B cell (primary cell): Measurements from ENCODE around the gene PDLIM5. TPM values are rescaled to one million over a fixed set of nuclear protein-coding genes. Genes with fewer than 3 reads are reported as not detected.

Source experiments
- ATAC-seq: fragments of 200-7000 bp; cut with Tn5 transposase; one replicate; pipeline ENCODE4 v1.10.0; 2021; ENCODE audit warnings: low read depth, mild to moderate bottlenecking, moderate number of reproducible peaks, moderate library complexity
- CTCF ChIA-PET: fragments of 350-600 bp; sonication (Branson Sonifier 250); formaldehyde crosslinking; loops from one replicate; lab custom pipeline; 2021; ENCODE audit warnings: antibody characterized with exemption, inconsistent platforms; lab: Charles Lee
- POLR2A ChIA-PET: fragments of 350-600 bp; sonication (Branson Sonifier 250); formaldehyde crosslinking; loops from one replicate; lab custom pipeline; 2021; ENCODE audit warnings: antibody characterized with exemption; lab: Charles Lee
- DNase-seq: peaks from one replicate; pipeline ENCODE4 v3.0.0; 2013
- H2AFZ ChIP-seq: 2 replicates; pipeline ENCODE4 v1.6.1; 2012; ENCODE audit warnings: mild to moderate bottlenecking, low read depth, low read length; ENCODE audit not compliant: insufficient read depth, poor library complexity, severe bottlenecking
- H3K27ac ChIP-seq, 2 donors: 1 replicate in 1 of 2; 2 replicates in 1 of 2; pipeline ENCODE4 v1.5.1; 2012 to 2013; ENCODE audit warnings: low read length in 2 of 2, mild to moderate bottlenecking in 2 of 2, moderate library complexity in 1 of 2
- H3K27me3 ChIP-seq, 4 experiments: fragments of 200-600 bp in 1 of 4; sonication (generic) in 1 of 4; replicated peaks in 1 of 4; 1 replicate in 2 of 4; 2 replicates in 2 of 4; pipeline versions ENCODE4 v1.6.1 to v1.7.0; 2013 to 2016; ENCODE audit warnings: low read length in 3 of 4, mild to moderate bottlenecking in 2 of 4, mixed read lengths in 1 of 4, moderate library complexity in 1 of 4; ENCODE audit not compliant: insufficient read depth in 4 of 4, control insufficient read depth in 3 of 4; ENCODE audit errors: control extremely low read depth in 1 of 4
- H3K36me3 ChIP-seq, 2 experiments: replicated peaks in 1 of 2; 1 replicate in 1 of 2; 2 replicates in 1 of 2; pipeline versions ENCODE4 v1.6.1 to v1.7.1; 2013; ENCODE audit warnings: low read length in 1 of 2; ENCODE audit not compliant: insufficient read depth in 2 of 2, control insufficient read depth in 1 of 2; ENCODE audit errors: control extremely low read depth in 1 of 2, extremely low read depth in 1 of 2
- H3K4me1 ChIP-seq, 2 donors: fragments of 200-600 bp in 1 of 2; sonication (generic) in 1 of 2; 1 replicate in 1 of 2; 2 replicates in 1 of 2; pipeline versions ENCODE4 v1.5.1 to v1.6.1; 2013 to 2017; ENCODE audit warnings: low read length in 2 of 2; ENCODE audit not compliant: control insufficient read depth in 2 of 2, insufficient read depth in 2 of 2
- H3K4me2 ChIP-seq: replicated peaks from 2 replicates; pipeline ENCODE3; 2012; ENCODE audit warnings: mild to moderate bottlenecking, low read depth, low read length; ENCODE audit not compliant: poor library complexity, severe bottlenecking
- H3K4me3 ChIP-seq, 5 experiments: fragments of 200-600 bp in 1 of 5; sonication (generic) in 1 of 5; 1 replicate in 3 of 5; 2 replicates in 2 of 5; pipeline versions ENCODE4 v1.5.1 to v1.7.0; 2011 to 2016; ENCODE audit warnings: low read length in 4 of 5, mild to moderate bottlenecking in 4 of 5, low read depth in 2 of 5, control low read depth in 1 of 5, moderate library complexity in 1 of 5; ENCODE audit not compliant: insufficient read depth in 1 of 5; ENCODE audit errors: control extremely low read depth in 1 of 5, extremely low read depth in 1 of 5
- H3K79me2 ChIP-seq: fragments of 200-600 bp; sonication (generic); one replicate; pipeline ENCODE4 v1.6.0; 2016; ENCODE audit warnings: low read length; ENCODE audit not compliant: control insufficient read depth, insufficient read depth
- H3K9ac ChIP-seq: fragments of 200-600 bp; sonication (generic); 2 replicates; pipeline ENCODE4 v1.6.1; 2017; ENCODE audit warnings: mild to moderate bottlenecking, low read length, moderate library complexity
- H3K9me3 ChIP-seq, 3 donors: one replicate each; pipeline versions ENCODE4 v1.6.1 to v1.7.1; 2013; ENCODE audit warnings: low read length in 2 of 3; ENCODE audit not compliant: control insufficient read depth in 2 of 3, insufficient read depth in 1 of 3; ENCODE audit errors: control extremely low read depth in 1 of 3
- H4K20me1 ChIP-seq: 2 replicates; pipeline ENCODE4 v1.6.0; 2012; ENCODE audit warnings: mild to moderate bottlenecking, low read length; ENCODE audit not compliant: insufficient read depth, control insufficient read depth, poor library complexity, severe bottlenecking
- H3K27ac Mint-ChIP-seq: one replicate; pipeline ENCODE4 v1.8.0; 2021; ENCODE audit warnings: mixed read lengths
- H3K27me3 Mint-ChIP-seq: one replicate; pipeline ENCODE4 v1.8.0; 2021; ENCODE audit warnings: mixed read lengths
- H3K4me1 Mint-ChIP-seq: one replicate; pipeline ENCODE4 v1.8.0; 2021; ENCODE audit warnings: mixed read lengths
- H3K4me3 Mint-ChIP-seq: one replicate; pipeline ENCODE4 v1.8.0; 2021; ENCODE audit warnings: mixed read lengths
- H3K9me3 Mint-ChIP-seq: one replicate; pipeline ENCODE4 v1.8.0; 2022; ENCODE audit warnings: mixed read lengths; ENCODE audit not compliant: insufficient read depth
- EZH2 ChIP-seq: IDR thresholded peaks from 2 replicates; pipeline ENCODE4 v1.6.1; 2012; ENCODE audit warnings: borderline replicate concordance, low read depth, mild to moderate bottlenecking, moderate library complexity, low read length; ENCODE audit not compliant: insufficient read depth, poor library complexity, severe bottlenecking
- WGBS: methylation state at CpG from one replicate; pipeline ENCODE4 v1.1.5; 2013; ENCODE audit warnings: missing lambda C conversion rate; ENCODE audit not compliant: insufficient coverage; 5-methylcytosine and 5-hydroxymethylcytosine counted together
- intact Hi-C: fragments of 100-400 bp; cut with micrococcal nuclease; formaldehyde crosslinking; loops from one replicate; pipeline ENCODE4 v1.10.0; 2022
- polyA plus RNA-seq: library from polyadenylated mRNA; depleted of rRNA; stranded (reverse); fragments of >200 nt; gene quantifications from 2 replicates; pipeline ENCODE4 v1.2.3, GENCODE V29; 2012
- total RNA-seq, 2 donors: library from RNA; stranded (reverse); fragments of 120-200 nt in 1 of 2; gene quantifications; 1 replicate in 1 of 2; 2 replicates in 1 of 2; pipeline versions ENCODE4 v1.2.3 to v1.2.4, GENCODE V29; 2013 to 2022

Gene PDLIM5
- total and polyA plus RNA-seq, 2 donors (not counting 1 experiment from before 2014, with no cell fraction given): 24.0 to 30.2 TPM

GRCh38 chr4:94497690-94498089, 45.9 kb downstream of the PDLIM5 start:
- H3K27me3 ChIP-seq: no peaks in the 10 kb centered on the region
- no peaks in the 10 kb centered on the region for H3K4me1 ChIP-seq
- DNase-seq (no peak), ATAC-seq (no peak)
- no peak overlapping the region for H3K27ac Mint-ChIP-seq
- no peak overlapping the region for H3K27ac ChIP-seq
- no peaks in the 10 kb centered on the region for H3K9me3 Mint-ChIP-seq
- no peak overlapping the region for H3K9ac ChIP-seq
- ChIA-PET POLR2A (no interaction called here), CTCF (no interaction called here)
- no peaks in the 10 kb centered on the region for H3K9me3 ChIP-seq
- no peaks in the 10 kb centered on the region for H3K36me3 ChIP-seq
- TF ChIP-seq EZH2: no peak
- no peak overlapping the region for H3K4me3 Mint-ChIP-seq
- no peak overlapping the region for H3K4me2 ChIP-seq
- 92% methylated on average over 2 of the region's 2 CpGs for WGBS
- peaks cover 5% of the 10 kb centered on the region for H3K4me1 Mint-ChIP-seq
- H3K4me3 ChIP-seq: no peak overlapping the region
- no peaks in the 10 kb centered on the region for H3K79me2 ChIP-seq
- no peaks in the 10 kb centered on the region for H4K20me1 ChIP-seq
- intact Hi-C loops: no loop called here
- H2AFZ ChIP-seq: no peak overlapping the region
- H3K27me3 Mint-ChIP-seq: no peaks in the 10 kb centered on the region

- no peak overlapping the region for H3K27ac ChIP-seq
- no peaks in the 10 kb centered on the region for H3K36me3 ChIP-seq
- no peak for TF ChIP-seq EZH2
- no peak overlapping the region for H3K4me3 ChIP-seq
- no peaks in the 10 kb centered on the region for H3K9me3 ChIP-seq
- WGBS: 100% methylated on average over 1 of the region's 1 CpG
- Mint-ChIP-seq H3K4me1 (peaks cover 5% of the 10 kb centered on the region), H3K9me3 (no peaks in the 10 kb centered on the region), H3K27me3 (no peaks in the 10 kb centered on the region), H3K4me3 (no peak overlapping the region), H3K27ac (no peak overlapping the region)
- no peaks in the 10 kb centered on the region for H3K4me1 ChIP-seq
- ATAC-seq (no peak), DNase-seq (no peak)
- intact Hi-C loops: no loop called here
- H3K27me3 ChIP-seq: no peaks in the 10 kb centered on the region
- H3K79me2 ChIP-seq: no peaks in the 10 kb centered on the region
- POLR2A ChIA-PET: no interaction called here
- H4K20me1 ChIP-seq: no peaks in the 10 kb centered on the region
- H3K9ac ChIP-seq: no peak overlapping the region
- no peak overlapping the region for H3K4me2 ChIP-seq
- CTCF ChIA-PET: no interaction called here
- no peak overlapping the region for H2AFZ ChIP-seq
Observed at GRCh38 chr4:94498502-94498901, 46.8 kb downstream of the PDLIM5 start.
